HG03045 (cell line): ENCODE data around the gene TESK2.
"Not testable (repeated sequence)": the region's sequence is repeated elsewhere in the genome, so short reads cannot be mapped to it uniquely, and the experiment has no call there.

Experiments used
- ATAC-seq: cut with Tn5 transposase; IDR thresholded peaks from one replicate; pipeline ENCODE4 v1.9.1; 2021; ENCODE audit warnings: mild to moderate bottlenecking, moderate library complexity; ENCODE audit not compliant: unreplicated experiment

TESK2 gene

GRCh38 chr1:45510036-45510971, 19.3 kb upstream of the TESK2 start:
- ATAC-seq = no peak

DNA sequence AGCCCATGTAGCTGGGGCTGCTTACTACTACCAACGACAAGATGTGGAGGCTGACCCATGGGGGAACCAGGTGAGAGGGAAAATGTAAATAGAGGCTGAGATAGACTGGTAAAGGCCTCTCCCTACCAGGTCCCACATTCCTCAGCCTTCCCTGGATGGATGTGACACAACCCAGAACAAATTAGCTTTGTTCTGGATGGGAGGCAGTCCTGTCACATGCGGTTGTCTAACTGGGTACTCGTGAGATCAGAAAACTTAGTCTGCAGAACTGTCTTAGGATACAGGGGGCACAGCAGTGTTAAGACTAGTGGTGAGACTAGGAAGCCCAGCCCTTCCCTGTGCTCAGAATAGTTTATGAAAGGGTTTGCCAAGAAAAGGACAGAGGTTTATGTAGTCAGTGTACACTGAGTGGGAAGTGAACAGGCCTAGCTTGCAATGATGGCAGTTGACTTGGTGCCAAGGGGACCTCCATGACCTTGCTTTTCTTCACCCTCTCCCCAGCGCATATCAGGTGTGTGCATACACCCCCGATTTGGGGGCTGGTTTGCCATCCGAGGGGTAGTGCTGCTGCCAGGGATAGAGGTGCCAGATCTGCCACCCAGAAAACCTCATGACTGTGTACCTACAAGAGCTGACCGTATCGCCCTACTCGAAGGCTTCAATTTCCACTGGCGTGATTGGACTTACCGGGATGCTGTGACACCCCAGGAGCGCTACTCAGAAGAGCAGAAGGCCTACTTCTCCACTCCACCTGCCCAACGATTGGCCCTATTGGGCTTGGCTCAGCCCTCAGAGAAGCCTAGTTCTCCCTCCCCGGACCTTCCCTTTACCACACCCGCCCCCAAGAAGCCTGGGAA, 17.6 kb upstream of the TESK2 start:
- no peak for ATAC-seq

DNA sequence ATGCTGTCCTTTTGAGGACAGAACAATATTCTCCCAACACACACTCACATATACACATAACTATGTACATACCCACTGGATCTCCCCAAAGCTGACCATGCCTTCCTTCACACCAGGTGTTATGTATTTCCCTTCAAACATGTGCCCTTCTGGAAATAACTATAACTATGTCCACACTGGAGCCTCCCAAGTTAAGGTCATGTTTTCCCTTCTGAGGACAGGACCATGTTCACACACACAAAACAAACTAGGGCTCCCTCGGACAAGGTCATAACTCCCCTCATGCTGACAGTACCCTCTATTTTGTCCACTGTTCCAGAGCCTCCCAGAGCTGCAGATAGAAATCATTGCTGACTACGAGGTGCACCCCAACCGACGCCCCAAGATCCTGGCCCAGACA, 16.9 kb upstream of the TESK2 start:
- ATAC-seq = no peak

DNA sequence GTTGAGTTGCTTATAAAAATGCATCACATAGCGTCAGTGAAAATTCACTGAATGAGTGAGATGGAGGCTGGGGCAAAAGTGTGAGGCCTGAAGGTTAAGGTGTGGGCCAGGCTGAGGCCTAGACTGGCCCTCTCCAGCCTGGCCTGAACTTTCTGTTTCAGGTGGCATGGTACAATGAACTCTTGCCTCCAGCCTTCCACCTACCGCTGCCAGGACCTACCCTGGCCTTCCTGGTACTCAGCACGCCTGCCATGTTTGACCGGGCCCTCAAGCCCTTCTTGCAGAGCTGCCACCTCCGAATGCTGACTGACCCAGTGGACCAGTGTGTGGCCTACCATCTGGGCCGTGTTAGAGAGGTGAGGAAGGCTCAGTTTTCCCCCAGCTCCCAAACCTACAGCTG, 16.2 kb upstream of the TESK2 start:
- no peak for ATAC-seq

DNA sequence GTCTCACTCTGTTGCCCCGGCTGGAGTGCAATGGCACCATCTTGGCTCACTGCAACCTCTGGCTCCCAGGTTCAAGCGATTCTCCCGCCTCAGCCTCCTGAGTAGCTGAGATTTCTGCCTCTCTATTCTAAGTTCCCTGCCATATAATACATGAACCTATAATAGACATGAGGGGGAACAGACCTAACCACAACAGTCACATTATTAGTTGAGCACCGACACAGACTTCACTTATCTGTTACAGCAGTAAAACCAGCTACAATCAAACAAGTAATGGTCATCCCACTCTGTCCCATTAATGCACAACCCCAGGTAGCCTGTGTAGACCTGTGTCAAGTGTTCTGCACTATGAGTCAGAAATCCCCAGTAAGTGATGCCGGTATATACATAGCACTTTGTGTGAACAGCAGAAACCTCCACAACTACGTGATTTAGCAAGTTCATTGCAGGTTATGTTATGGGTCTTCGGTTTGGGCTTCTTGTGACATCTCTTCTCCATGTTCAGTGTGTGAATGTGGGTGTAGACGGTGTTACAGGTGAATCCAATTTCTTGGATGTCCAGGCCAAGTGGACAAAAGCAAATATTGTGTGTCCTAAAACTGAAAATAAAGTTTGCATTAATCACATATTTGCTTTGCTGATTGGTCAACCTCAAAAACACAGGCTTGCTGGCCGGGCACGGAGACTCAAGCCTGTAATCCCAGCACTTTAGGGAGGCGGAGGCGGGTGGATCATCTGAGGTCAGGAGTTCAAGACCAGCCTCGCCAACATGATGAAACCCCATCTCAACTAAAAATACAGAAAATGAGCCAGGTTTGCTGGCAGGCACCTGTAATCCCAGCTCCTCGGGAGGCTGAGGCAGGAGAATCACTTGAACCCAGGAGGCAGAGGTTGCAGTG, 12.7 kb upstream of the TESK2 start:
- no peak for ATAC-seq

- no peak for ATAC-seq
Observed at GRCh38 chr1:45501505-45501859, 10.5 kb upstream of the TESK2 start.

DNA sequence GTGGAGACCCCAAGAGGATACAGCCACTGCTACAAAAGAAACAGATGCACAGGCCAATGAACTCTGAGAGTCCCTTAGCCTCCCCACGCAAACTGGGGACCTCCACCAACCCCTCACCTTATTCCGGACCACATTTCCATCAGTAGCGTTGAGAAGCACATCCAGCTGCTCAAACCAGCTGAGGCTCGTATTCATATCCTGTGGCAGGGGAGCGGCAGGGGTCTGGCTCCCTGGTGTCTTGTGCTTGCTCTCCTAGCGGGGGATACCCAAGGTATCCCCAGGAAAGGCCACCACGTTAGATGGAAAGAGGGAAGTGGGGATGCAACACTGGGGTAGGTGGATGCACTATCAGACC, 8.4 kb upstream of the TESK2 start:
- no peak for ATAC-seq

DNA sequence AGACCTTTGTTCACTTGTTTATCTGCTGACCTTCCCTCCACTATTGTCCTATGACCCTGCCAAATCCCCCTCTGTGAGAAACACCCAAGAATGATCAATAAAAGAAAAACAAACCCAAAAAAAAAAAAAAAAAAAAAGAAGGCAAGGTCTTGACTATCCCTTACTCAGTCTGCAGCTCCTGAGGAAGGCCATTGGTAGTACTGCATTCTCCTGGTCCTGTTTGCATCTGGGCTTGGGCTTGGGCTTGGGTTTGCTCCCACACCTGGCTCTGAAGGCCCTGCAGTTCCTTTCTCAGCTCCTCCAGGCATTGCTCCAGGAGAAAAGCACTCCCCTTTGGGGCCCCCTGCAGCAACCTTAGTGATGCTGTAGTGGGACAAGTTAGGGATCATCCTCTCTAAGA, 7.3 kb upstream of the TESK2 start:
- no peak for ATAC-seq

DNA sequence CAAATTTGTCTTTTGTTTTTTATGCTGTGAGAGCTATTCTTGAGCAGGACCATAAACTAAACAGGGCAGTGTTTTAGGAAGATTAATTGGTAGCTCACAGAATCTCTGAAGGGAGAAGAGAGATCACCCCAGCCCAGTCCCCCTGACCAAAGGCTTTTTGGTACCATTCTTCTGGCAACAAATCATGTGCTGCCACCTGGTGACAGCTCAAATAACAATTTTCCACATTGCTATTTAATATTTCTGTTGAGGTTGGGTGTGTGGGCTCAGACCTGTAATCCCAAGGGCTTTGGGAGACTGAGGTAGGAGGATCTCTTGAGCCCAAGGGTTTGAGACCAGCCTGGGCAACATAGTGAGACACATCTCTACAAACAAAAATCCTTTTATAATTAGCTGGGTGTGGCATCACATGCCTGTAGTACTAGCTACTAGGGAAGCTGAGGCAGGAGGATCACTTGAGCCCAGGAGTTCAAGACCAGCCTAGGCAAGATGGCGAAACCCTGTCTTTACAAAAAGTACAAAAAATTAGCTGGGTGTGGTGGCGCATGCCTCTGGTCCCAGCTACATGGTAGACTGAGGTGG, 2.2 kb upstream of the TESK2 start:
- no peak for ATAC-seq

GRCh38 chr1:45492691-45493090, 1.7 kb upstream of the TESK2 start:
- ATAC-seq = no peak

- no peak for ATAC-seq
Observed at GRCh38 chr1:45491487-45492260, 711 bp upstream of the TESK2 start.

DNA sequence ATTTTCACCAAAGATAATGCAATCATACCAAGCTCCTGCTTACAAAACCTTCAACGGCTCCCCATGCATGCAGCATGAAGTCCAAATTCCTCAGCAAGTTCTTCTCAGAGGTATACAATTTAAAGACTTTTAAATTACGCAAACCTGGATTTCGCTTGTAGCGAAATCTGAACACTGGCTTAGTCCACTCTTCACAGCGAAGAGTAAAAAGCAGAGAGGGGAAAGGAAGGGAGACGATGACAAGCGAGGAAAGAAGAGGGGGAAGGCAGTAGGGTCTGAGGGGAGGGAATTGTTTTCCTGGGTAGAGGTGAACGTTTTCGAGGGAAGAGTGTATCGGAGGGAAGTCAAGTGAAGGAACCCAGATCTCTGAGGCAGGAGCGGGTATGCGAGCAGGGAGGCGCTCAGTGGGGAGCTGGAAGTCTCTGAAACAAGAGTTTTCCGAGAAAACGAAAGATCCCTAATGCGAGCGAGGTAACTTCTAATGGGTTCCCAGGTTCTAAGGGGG, 790 bp downstream of the TESK2 start:
- ATAC-seq = no peak

DNA sequence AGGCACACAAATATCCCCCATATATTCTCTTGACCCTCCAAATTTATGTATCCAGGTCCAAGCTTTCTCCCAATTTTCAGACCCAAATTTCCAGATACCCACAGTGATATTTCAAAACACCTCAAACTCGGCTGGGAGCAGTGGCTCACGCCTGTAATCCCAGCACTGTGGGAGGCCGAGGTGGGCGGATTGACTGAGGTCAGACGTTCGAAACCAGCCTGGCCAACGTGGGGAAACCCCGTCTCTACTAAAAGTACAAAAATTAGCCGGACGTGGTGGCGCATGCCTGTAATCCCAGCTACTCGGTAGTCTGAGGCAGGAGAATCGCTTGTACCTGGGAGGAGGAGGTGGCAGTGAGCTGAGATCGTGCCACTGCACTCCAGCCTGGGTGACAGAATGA, 1.6 kb downstream of the TESK2 start:
- not testable (repeated sequence) for ATAC-seq

DNA sequence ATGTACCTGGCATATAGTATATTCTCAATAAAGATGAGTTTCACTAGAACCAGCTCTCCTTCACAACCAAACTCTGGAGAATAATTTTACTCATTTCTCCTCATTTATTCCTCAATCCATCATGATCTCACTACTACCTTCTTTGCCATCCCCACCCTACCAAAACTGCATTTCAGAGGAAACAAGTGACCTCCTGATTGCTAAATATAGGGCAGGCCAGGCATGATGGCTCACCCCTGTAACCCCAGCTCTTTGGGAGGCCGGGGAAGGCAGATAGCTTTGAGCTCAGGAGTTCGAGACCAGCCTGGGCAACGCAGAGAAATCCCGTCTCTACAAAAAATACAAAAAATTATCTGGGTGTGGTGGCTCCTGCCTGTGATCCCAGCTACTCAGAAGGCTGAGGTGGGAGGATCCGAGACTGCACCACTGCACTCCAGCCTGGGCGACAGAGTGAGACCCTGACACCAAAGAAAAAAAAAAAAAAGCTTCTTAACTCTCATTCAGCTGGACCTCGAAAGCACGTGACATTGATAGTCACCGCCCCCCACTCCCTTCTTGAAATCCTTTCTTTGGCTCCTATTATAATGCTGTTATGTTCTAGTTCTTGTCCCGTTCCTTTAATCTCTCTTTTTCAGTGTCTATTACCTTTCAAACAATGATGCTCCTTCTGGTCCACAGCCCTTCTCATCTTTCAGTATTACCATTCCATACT, 2.1 kb downstream of the TESK2 start:
- ATAC-seq = no peak

DNA sequence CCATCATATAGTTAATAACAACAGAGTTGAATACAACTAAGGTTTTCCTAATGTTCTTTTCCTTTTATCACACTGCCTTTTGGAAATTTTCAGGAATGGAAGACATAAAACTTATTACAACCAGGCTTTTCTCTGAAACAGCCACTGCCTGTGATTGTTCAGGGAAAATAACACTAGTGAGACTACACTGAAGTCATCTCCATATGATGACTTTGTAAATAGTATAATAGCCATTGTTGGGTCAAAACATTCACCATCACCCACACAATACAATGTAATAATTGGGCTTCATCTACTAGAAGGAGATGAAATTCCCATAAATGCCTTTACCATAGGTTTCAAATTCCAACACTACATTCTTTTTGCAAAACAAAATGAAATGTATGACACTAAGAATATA, 5.0 kb downstream of the TESK2 start:
- ATAC-seq = no peak

DNA sequence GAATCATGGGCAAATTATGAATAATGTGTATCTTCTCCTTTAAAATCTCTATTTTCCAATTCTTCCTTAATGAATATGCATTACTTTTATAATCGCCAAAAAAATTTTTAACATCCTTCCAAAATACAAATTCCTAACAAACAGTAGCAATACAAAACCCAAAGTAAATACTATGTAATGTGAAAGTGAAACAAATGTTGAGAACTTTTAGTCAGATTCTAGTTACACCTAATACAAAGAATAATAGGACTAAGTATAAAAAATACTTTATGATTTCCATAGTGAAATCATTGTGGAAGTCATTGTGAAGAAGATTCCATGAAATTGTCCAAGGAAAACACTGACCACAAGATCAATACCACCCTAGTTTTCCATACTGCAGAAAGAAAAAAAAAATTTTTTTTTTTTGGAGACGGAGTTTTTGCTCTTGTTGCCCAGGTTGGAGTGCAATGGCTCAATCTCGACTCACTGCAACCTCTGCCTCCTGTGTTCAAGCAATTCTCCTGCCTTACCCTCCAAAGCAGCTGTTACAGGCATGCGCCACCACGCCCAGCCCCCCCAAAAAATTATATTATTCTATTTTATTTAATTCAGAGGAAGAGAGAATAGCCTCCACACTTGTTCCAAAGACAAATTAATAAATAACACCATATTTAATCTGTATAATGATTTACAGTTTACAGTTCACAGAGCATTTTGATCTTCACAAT, 11.8 kb downstream of the TESK2 start:
- no peak for ATAC-seq

DNA sequence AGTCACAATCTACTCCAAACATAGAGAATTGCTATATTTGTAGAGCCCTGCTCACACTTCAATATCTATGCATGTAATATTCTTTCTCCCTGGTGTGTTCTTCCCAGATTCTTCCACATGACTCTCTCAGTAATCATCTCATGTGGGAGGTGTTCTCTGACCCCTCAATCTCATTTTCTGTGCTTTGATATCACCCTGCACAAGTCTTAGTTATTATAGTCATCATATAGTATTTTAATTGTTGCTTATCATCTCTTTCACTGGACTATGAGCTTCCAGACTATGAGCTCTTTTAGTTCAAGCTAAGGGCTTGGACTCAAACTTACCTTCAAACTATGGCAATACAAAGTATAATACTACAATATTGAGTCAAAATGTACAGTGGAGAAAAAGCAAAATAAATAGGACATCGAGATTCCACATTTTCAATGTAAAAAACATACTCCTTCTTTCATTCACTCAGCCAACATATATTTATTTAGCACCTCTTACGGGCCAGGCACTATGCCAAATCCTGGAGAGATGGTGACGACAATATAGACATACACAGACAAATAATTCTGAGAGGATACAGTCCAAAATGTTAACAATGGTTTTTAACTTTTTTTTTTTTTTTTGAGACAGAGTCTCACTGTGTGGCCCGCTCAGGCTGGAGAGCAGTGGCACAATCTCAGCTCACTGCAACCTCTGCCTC, 12.7 kb downstream of the TESK2 start:
- no peak for ATAC-seq

DNA sequence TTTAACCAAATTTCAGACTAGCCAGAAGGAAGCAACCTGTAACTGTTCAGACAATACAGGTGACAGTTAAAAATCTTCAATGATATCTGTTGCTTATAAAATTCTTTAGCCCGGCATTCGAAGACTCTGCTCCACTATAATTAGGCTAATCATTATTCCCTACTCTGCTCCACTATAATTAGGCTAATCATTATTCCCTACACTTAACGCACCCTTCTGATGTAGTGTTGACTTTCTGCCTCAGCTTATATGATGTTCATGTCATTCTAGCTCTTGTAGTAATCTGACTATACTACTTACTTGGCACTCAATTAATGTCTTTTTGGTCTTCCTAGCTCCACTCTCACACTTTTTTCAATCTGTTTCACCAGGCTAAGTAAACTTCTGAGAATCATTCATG, 13.3 kb downstream of the TESK2 start:
- ATAC-seq = no peak
